ENCODE measurements around the gene PHLDA3. TPM values are rescaled to one million over a fixed set of nuclear protein-coding genes. Genes with fewer than 3 reads are reported as not detected.

PHLDA3 gene
- total RNA-seq, 1 donor from 2014 or later = 17.3 TPM

DNA sequence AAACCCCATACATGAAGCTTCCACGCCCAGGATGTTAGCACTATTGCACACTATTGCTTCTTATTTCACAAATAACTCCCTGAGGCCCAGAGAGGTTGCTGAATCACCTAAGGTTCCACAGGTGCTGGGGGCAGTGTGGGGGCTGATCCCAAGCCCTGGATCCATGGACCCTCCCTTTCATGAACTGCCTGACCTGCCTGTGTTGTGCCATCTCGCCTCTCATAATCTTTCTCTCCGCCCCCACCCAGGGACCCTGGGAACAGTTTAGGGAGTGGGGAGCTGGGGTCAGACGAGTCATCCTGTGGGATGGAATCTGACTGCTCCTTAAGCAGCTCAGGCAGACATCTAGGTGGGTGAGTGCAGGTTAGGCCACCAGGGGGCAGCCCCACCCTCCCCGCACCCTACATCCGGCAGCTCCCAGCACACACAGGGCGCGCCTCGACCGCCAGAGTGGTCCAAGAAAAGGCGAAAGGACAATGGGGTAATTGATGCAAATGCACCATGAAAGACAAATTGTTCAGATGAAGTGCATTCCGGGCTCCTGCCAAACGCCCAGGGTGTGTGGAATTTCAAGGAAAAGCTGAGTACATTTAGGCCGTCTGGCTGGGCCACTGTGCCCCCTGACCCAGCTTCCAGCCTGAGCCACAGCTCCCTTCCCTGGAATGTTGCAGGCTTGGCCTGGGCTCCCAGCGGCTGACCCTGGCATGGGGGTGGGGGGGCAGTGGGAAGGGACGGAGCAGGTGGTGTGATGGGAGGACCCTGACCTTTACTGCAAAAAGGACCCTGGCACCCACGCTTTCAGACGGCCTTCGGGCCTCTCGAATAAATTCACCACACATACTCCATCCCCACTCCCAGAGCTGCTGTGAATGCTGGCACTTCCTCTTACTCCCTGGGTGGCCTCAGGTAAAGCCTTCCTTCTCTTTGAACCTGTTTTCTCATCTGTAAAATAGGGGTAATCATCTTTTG, 20.8 kb downstream of the PHLDA3 start:
- H3K4me3 Mint-ChIP-seq = no peak overlapping the region
- intact Hi-C loops (cut with micrococcal nuclease) = loop anchor here (1.0 kb wide), 4 partner anchors 20 to 65 kb away; partner anchors contain the start of gene CSRP1
- H3K27ac Mint-ChIP-seq = no peak overlapping the region
- peak; percentile 39 for DNase-seq (ENCODE audit: low spot score)
- H3K27me3 Mint-ChIP-seq (ENCODE audit: insufficient read depth) = peaks cover 11% of the 10 kb centered on the region
- no peaks in the 10 kb centered on the region for H3K9me3 Mint-ChIP-seq
- no peaks in the 10 kb centered on the region for H3K36me3 Mint-ChIP-seq (ENCODE audit: low read depth)
- H3K4me1 Mint-ChIP-seq (ENCODE audit: low read depth) = peaks cover 37% of the 10 kb centered on the region

DNA sequence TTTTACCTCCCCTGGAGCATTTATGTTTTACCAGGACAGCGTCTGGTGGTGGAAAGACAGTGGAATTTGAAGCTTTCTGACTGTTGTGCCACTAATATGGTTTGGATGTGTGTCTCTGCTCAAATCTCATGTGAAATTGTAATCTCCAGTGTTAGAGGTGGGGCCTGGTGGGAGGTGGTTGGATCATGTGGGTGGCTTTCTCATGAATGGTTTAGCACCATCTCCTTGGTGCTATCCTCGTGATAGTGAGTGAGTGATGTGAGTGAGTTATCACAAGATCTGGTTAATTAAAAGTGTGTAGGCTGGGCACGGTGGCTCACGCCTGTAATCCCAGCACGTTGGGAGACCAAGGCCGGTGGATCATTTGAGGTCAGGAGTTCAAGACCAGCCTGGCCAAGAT, 23.7 kb downstream of the PHLDA3 start:
- peaks cover 19% of the 10 kb centered on the region for H3K4me1 Mint-ChIP-seq (ENCODE audit: low read depth)
- no peaks in the 10 kb centered on the region for H3K9me3 Mint-ChIP-seq
- H3K27me3 Mint-ChIP-seq (ENCODE audit: insufficient read depth) = peaks cover 17% of the 10 kb centered on the region
- H3K27ac Mint-ChIP-seq = no peak overlapping the region
- H3K36me3 Mint-ChIP-seq (ENCODE audit: low read depth) = no peaks in the 10 kb centered on the region
- DNase-seq (ENCODE audit: low spot score) = no peak
- H3K4me3 Mint-ChIP-seq = no peak overlapping the region
- intact Hi-C loops (cut with micrococcal nuclease) = no loop called here

DNA sequence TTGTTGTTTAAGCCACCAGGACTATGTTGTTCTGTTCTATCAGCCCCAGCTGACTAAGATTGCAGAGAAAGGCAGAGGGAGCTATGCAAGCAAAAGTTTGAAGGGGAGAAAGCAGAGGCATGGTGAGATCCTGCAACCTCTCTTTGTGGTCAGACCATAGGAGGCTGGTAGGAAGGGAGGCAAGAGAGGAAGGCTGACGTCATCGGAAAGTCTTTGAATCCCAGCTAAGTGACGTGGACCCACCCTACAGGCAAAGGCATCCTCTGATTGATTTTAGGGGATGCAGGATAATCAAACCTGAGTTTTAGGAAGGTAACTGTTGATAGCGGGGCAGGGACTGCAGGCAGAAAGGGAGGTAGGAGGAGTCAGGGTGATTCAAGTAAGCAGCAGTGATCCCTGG, 24.2 kb downstream of the PHLDA3 start:
- intact Hi-C loops (cut with micrococcal nuclease) = no loop called here
- Mint-ChIP-seq H3K9me3 (no peaks in the 10 kb centered on the region), H3K4me1 (ENCODE audit: low read depth) (peaks cover 14% of the 10 kb centered on the region), H3K4me3 (no peak overlapping the region), H3K27ac (no peak overlapping the region), H3K27me3 (ENCODE audit: insufficient read depth) (peaks cover 18% of the 10 kb centered on the region), H3K36me3 (ENCODE audit: low read depth) (no peaks in the 10 kb centered on the region)
- DNase-seq (ENCODE audit: low spot score) = no peak

DNA sequence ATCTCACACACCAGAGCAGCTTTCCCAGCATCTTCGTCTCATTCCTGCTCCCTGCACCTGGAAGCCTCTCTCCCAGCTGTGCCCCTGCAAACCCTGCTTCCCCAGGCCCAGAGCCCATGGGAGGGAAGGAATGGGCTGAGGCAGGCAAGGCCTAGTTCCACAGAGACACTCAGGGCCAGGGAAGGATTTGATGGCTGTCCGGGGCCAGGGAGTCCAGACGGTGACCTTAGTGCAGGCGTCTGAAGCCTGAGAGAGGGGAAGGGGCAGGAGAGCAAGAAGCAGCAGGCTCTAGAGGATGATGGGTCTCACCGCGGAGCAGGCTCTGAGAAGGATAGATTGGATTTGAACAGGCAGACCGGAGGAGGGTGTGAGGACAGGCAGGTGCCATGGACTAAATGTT, 25.2 kb downstream of the PHLDA3 start:
- DNase-seq (ENCODE audit: low spot score) = no peak
- intact Hi-C loops (cut with micrococcal nuclease) = no loop called here
- Mint-ChIP-seq H3K27ac (no peak overlapping the region), H3K36me3 (ENCODE audit: low read depth) (no peaks in the 10 kb centered on the region), H3K4me3 (no peak overlapping the region), H3K27me3 (ENCODE audit: insufficient read depth) (peaks cover 25% of the 10 kb centered on the region), H3K4me1 (ENCODE audit: low read depth) (peaks cover 13% of the 10 kb centered on the region), H3K9me3 (no peaks in the 10 kb centered on the region)

DNA sequence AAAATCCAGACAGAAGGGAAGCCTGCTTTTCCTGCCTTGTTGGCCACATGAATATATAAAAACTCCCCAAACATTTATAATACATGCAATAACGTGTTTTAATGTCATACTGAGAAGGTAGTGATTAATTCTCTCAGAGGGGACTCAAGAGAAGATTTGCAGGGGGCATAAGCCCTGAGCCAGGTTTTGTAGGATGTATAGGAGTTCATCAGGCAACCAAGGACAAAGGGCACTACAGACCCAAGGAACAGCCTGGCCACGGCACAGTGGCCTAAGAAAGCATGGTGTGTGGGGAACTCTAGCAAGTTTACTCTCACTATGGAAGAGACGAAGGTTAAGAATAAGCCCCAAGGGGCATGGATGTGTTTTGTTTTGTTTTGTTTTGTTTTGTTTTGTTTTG, 32.0 kb downstream of the PHLDA3 start:
- intact Hi-C loops (cut with micrococcal nuclease) = loop anchor here (1.0 to 10.0 kb wide), 2 partner anchors 17 to 262 kb away; no protein-coding TSS in a partner anchor
- Mint-ChIP-seq H3K4me3 (no peak overlapping the region), H3K27me3 (ENCODE audit: insufficient read depth) (peaks cover 21% of the 10 kb centered on the region), H3K4me1 (ENCODE audit: low read depth) (peaks cover 8% of the 10 kb centered on the region), H3K36me3 (ENCODE audit: low read depth) (no peaks in the 10 kb centered on the region), H3K27ac (no peak overlapping the region), H3K9me3 (no peaks in the 10 kb centered on the region)
- no peak for DNase-seq (ENCODE audit: low spot score)

DNA sequence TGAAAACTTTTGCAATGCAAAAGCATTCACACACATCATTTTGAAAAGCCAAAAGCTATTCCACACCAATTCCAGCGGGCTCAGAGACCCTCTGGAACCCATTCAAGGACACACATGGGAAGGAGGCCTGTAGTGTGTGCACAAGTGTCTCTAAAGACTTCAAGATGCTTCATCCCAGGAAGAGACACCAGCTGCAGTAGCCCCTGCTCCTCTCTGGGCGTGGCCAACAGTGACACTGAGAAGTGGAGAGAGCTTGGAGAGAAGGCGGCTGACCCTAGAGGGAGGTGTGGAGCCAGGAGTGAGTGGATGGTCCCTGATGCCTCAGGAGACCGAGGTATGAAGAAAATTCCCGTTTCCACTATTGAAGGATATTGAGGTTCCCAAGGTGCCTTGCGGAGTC, 32.6 kb downstream of the PHLDA3 start:
- H3K4me3 Mint-ChIP-seq = no peak overlapping the region
- H3K36me3 Mint-ChIP-seq (ENCODE audit: low read depth) = no peaks in the 10 kb centered on the region
- intact Hi-C loops (cut with micrococcal nuclease) = loop anchor here (1.0 to 10.0 kb wide), 2 partner anchors 18 to 262 kb away; no protein-coding TSS in a partner anchor
- no peak overlapping the region for H3K27ac Mint-ChIP-seq
- no peak for DNase-seq (ENCODE audit: low spot score)
- H3K27me3 Mint-ChIP-seq (ENCODE audit: insufficient read depth) = peaks cover 20% of the 10 kb centered on the region
- H3K4me1 Mint-ChIP-seq (ENCODE audit: low read depth) = peaks cover 8% of the 10 kb centered on the region
- no peaks in the 10 kb centered on the region for H3K9me3 Mint-ChIP-seq

DNA sequence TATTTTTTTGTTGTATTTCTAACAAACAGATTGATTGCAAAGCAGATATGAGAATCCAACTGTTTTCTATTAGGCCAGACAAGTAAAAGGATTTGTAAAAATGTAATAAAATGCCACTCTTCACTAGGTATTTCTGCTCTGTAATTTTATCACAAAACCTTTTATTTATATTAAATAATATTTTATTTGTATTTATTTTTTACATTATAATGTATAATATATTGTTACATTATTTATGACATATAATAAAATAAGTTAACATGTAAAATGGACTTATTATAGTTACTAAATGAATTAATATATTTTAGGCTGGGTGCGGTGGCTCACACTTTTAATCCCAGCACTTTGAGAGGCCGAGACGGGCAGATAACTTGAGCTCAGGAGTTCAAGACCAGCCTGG, 34.7 kb downstream of the PHLDA3 start:
- H3K27ac Mint-ChIP-seq = no peak overlapping the region
- H3K27me3 Mint-ChIP-seq (ENCODE audit: insufficient read depth) = peaks cover 21% of the 10 kb centered on the region
- H3K4me1 Mint-ChIP-seq (ENCODE audit: low read depth) = peaks cover 8% of the 10 kb centered on the region
- no peak overlapping the region for H3K4me3 Mint-ChIP-seq
- H3K9me3 Mint-ChIP-seq = no peaks in the 10 kb centered on the region
- intact Hi-C loops (cut with micrococcal nuclease) = loop anchor here (10.0 kb wide), 1 partner anchor 259 kb away; no protein-coding TSS in a partner anchor
- no peak for DNase-seq (ENCODE audit: low spot score)
- no peaks in the 10 kb centered on the region for H3K36me3 Mint-ChIP-seq (ENCODE audit: low read depth)

DNA sequence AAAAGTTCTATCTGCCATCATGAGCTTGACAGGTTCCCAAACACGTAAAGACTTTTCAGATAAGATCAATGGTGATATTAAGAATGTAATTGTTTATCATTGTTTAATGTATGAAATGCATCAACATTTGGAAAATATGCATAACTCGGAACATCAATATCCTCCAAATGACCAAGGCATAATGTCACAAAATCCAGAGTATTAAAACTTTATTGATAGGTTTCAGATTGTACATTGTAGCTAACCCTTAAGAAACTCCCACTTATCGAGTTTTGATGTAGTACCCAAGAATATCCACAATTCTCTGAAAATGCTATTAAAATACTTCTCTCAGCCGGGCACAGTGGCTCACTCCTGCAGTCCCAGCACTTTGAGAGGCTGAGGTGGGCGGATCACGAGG, 35.4 kb downstream of the PHLDA3 start:
- H3K4me3 Mint-ChIP-seq = no peak overlapping the region
- no peak for DNase-seq (ENCODE audit: low spot score)
- peaks cover 18% of the 10 kb centered on the region for H3K27me3 Mint-ChIP-seq (ENCODE audit: insufficient read depth)
- intact Hi-C loops (cut with micrococcal nuclease) = loop anchor here (10.0 kb wide), 1 partner anchor 259 kb away; no protein-coding TSS in a partner anchor
- no peaks in the 10 kb centered on the region for H3K9me3 Mint-ChIP-seq
- H3K27ac Mint-ChIP-seq = no peak overlapping the region
- peaks cover 8% of the 10 kb centered on the region for H3K4me1 Mint-ChIP-seq (ENCODE audit: low read depth)
- H3K36me3 Mint-ChIP-seq (ENCODE audit: low read depth) = no peaks in the 10 kb centered on the region

DNA sequence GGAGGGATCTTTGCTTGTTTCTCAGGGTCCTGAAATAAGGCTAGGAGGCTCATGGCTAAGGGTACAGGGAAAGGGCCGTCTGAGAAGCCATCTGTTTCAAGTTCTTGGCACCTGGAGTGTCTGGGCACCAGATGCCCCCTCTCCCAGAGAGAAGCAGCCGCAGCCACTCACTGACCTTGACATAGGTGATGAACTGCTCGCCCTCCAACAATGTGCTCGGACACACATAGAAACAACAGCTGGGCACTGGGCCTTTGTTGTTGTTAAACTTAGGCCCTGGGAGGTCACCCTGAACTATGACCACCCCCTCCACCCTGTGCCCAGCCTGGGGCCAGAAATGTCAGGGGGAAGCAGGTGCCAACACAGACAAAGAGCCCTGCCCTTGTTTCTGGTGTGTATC, 38.2 kb downstream of the PHLDA3 start:
- H3K27me3 Mint-ChIP-seq (ENCODE audit: insufficient read depth) = peaks cover 11% of the 10 kb centered on the region
- peaks cover 3% of the 10 kb centered on the region for H3K4me1 Mint-ChIP-seq (ENCODE audit: low read depth)
- no peak overlapping the region for H3K4me3 Mint-ChIP-seq
- H3K36me3 Mint-ChIP-seq (ENCODE audit: low read depth) = no peaks in the 10 kb centered on the region
- no peak overlapping the region for H3K27ac Mint-ChIP-seq
- intact Hi-C loops (cut with micrococcal nuclease) = loop anchor here (10.0 kb wide), 1 partner anchor 256 kb away; no protein-coding TSS in a partner anchor
- no peak for DNase-seq (ENCODE audit: low spot score)
- H3K9me3 Mint-ChIP-seq = no peaks in the 10 kb centered on the region

DNA sequence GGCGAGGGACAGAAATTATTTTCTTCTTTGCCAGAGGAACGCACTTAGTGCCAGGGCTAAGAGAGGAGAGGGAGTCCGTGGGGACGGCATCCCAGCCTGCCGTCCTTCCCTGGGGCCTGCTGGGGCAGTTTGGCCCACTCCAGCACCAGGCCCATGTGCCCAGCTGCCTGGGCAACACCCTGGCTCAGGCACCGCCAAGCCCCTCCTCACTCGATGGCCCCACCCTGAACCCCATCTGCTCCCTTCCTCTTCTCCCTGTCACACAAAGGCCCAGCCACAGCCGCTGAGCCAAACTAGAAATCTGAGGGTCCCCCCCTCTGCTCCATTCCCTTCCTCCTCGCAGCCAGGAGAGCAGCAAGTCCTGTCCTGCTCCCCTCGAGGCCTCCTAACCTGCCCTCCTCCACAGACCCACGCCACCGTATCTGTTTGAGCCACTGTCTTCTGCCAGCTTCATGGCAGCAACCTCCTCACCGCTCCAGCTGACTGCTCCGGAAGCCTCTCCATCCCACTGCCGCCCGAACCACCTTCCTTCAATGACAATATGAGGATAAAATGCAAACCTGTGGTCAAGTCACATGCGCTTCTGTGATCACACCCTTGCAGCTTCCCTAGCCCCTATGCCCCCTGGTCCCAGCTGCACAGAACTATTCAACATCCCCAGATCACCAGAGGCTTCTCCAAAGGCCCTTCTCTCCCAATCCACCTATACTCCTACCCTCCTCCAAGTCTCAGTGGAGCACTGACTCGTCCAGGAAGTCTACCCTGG, 39.1 kb downstream of the PHLDA3 start:
- no peaks in the 10 kb centered on the region for H3K9me3 Mint-ChIP-seq
- H3K27ac Mint-ChIP-seq = no peak overlapping the region
- no peak for DNase-seq (ENCODE audit: low spot score)
- no peaks in the 10 kb centered on the region for H3K4me1 Mint-ChIP-seq (ENCODE audit: low read depth)
- peaks cover 8% of the 10 kb centered on the region for H3K27me3 Mint-ChIP-seq (ENCODE audit: insufficient read depth)
- no peak overlapping the region for H3K4me3 Mint-ChIP-seq
- intact Hi-C loops (cut with micrococcal nuclease) = loop anchor here (10.0 kb wide), 1 partner anchor 255 kb away; no protein-coding TSS in a partner anchor
- H3K36me3 Mint-ChIP-seq (ENCODE audit: low read depth) = no peaks in the 10 kb centered on the region

DNA sequence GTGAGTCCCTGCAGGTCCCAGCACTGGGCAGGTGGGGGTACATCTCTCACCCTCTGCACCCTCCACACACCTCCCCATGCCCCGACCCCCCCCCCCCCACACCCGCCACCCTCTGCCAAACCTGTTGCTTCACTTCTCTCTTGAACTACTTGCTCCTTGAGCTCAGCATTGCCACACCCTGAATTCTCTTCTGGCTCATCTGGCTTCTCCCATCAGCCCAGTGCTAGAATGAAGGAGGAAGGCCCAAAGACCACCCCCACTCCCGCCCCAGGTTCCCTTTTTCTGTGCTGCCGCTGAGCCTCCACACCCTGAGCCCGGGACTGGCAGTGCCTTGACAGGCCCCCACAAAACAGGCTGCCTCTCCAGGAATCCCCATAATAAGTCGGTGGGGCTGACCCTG, 41.0 kb downstream of the PHLDA3 start:
- no peak overlapping the region for H3K27ac Mint-ChIP-seq
- H3K4me3 Mint-ChIP-seq = no peak overlapping the region
- intact Hi-C loops (cut with micrococcal nuclease) = no loop called here
- peaks cover 8% of the 10 kb centered on the region for H3K27me3 Mint-ChIP-seq (ENCODE audit: insufficient read depth)
- no peaks in the 10 kb centered on the region for H3K4me1 Mint-ChIP-seq (ENCODE audit: low read depth)
- no peak for DNase-seq (ENCODE audit: low spot score)
- H3K36me3 Mint-ChIP-seq (ENCODE audit: low read depth) = no peaks in the 10 kb centered on the region
- no peaks in the 10 kb centered on the region for H3K9me3 Mint-ChIP-seq

DNA sequence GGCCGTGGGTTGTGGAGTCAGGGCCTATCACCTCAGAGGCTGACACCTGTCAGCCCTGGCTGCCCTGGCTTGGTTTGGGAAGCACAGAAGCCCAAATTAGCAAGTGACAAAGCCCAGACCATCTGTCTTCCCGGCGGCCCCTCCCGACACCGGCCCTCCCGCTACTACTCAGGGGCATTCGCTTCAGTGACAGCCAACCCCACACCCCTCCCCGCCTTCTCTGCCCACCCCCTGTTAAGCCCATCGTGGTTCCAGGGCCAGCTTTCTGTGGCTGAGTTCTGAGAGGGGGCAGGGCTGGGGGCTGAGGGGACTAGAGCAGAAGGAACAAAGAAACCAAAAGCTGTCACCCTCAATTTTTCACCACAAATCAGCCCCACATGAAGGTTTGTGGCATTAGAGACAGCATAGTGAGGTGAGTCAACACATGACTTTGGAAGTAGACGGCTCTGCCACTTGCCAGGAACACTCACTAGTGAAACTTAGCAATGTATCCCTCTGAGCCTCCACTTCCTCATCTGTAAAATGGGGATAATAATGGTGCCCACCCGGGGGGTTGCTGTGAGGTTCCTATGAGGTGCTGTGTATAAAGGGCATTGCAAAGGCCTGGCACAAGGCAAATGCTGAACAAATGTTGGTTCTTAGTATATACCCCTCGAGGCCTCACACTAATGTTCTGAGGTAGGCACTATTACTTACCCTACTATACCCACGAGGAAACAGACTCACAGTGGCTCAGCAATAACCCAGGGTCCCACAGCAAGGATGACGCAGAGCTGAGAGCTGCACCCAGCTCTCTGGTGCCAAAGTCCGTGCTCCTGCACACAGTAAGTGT, 42.3 kb downstream of the PHLDA3 start:
- H3K4me1 Mint-ChIP-seq (ENCODE audit: low read depth) = no peaks in the 10 kb centered on the region
- intact Hi-C loops (cut with micrococcal nuclease) = no loop called here

More for the DNA sequence above, 42.3 kb downstream of the PHLDA3 start:
- Mint-ChIP-seq H3K4me3 (no peak overlapping the region), H3K27me3 (ENCODE audit: insufficient read depth) (peaks cover 8% of the 10 kb centered on the region), H3K27ac (no peak overlapping the region), H3K9me3 (no peaks in the 10 kb centered on the region), H3K36me3 (ENCODE audit: low read depth) (no peaks in the 10 kb centered on the region)
- DNase-seq (ENCODE audit: low spot score) = no peak

Measured in activated T-helper 1 cell treated with anti-CD3 and anti-CD28 coated beads, Interleukin-12 subunit alpha, Interleukin-12 subunit beta, Interleukin-2, Interleukin-4 antibody, amounts not matched to agents 30 ng/mL and 10 ng/mL and 1 ng/mL, durations not matched to agents 14 hours and 24 hours and 36 hours (primary cell).